CD4-positive, alpha-beta T cell treated with Interleukin-1 beta for 1 hour (primary cell): Measurements from ENCODE around the gene NXPH4.

Source experiments
- DNase-seq, 2 donors: peaks; one replicate each; pipeline ENCODE4 v3.0.0-alpha.2; 2020 to 2022

The NXPH4 gene

GRCh38 chr12:57216014-57216911 is at the start of gene NXPH4:
TSS of gene NXPH4 (plus strand) at chr12:57216794. CDS start at chr12:57216970, 176 bp downstream.
- DNase-seq, result peak; percentile 62 to 71

- no peak for DNase-seq
Observed at GRCh38 chr12:57166971-57167371, 49.6 kb upstream of the NXPH4 start.

GRCh38 chr12:57168058-57168457 is 48.5 kb upstream of the NXPH4 start:
- no peak for DNase-seq

- DNase-seq, result no peak
Observed at GRCh38 chr12:57169046-57169795, 47.4 kb upstream of the NXPH4 start.

- no peak for DNase-seq
Observed at GRCh38 chr12:57169969-57170368, 46.6 kb upstream of the NXPH4 start.

GRCh38 chr12:57170408-57170807 is 46.2 kb upstream of the NXPH4 start:
- no peak for DNase-seq

GRCh38 chr12:57170927-57171326 is 45.7 kb upstream of the NXPH4 start:
- no peak for DNase-seq

- DNase-seq, result no peak
Observed at GRCh38 chr12:57171668-57172067, 44.9 kb upstream of the NXPH4 start.

- DNase-seq, result no peak
Observed at GRCh38 chr12:57173089-57173488, 43.5 kb upstream of the NXPH4 start.

GRCh38 chr12:57173683-57174082 is 42.9 kb upstream of the NXPH4 start:
- DNase-seq, result no peak

GRCh38 chr12:57175428-57176138 is 41.0 kb upstream of the NXPH4 start:
- DNase-seq, result peak; percentile 29 to 39

- DNase-seq, result no peak
Observed at GRCh38 chr12:57176139-57176477, 40.5 kb upstream of the NXPH4 start.

- DNase-seq, result no peak
Observed at GRCh38 chr12:57176846-57177245, 39.7 kb upstream of the NXPH4 start.

GRCh38 chr12:57177354-57177753 is 39.2 kb upstream of the NXPH4 start:
- DNase-seq, result no peak

- DNase-seq, result no peak
Observed at GRCh38 chr12:57178213-57178612, 38.4 kb upstream of the NXPH4 start.

GRCh38 chr12:57179331-57180086 is 37.1 kb upstream of the NXPH4 start:
- DNase-seq, result no peak

GRCh38 chr12:57180321-57180989 is 36.1 kb upstream of the NXPH4 start:
- no peak for DNase-seq

GRCh38 chr12:57181072-57181471 is 35.5 kb upstream of the NXPH4 start:
- DNase-seq, result no peak

GRCh38 chr12:57181561-57182155 is 34.9 kb upstream of the NXPH4 start:
- no peak for DNase-seq

GRCh38 chr12:57182918-57183575 is 33.5 kb upstream of the NXPH4 start:
- DNase-seq, result peak; percentile 75 to 78
